Measurements from ENCODE around the gene CREG2.

The CREG2 gene

DNA sequence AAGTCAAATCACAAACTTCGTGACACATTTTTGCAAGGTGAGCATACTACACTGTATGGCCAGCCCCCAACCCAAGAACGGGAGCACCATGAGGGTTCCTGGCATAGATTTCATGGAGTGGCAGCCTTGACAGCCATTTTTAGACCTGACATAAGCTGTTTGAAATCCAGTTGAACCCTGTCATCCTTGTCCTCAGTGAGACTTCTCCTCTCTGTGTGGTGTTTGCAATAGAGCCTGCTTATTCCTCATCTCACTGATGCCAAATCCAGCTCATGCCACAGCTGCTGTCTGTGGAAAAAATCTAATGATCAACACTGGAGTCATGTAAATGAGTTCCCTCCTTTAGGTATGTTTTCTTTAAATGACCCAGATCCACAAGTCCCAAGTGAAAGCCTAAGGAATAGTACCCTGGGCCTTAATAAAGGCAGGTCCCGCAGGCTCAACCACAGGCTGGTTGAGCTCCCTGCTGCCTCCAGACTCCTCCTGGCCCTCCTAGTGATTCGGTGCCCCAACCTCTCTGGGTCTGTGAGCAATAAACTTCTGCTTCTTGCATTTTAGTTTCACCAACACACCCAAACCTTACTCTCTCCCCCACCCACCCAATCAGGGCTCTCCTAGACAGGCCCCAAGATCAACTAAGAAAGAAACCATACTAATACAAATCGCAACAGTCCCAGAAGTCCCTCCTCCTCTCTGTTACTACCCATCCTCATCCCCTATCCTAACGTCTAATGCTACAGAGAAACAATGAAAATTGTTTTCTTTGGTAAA, 8.4 kb upstream of the CREG2 start:
- no peak overlapping the region for H3K4me3 ChIP-seq (ENCODE audit: low read depth, low read length)
- TF ChIP-seq POLR2A (IDR thresholded peaks at IDR 0.05; ENCODE audit: extremely low read depth, insufficient read length): no peak
- no peak for TF ChIP-seq MYC (IDR thresholded peaks at IDR 0.05; ENCODE audit: low read depth, low read length)
- TF ChIP-seq, protein P1, sequence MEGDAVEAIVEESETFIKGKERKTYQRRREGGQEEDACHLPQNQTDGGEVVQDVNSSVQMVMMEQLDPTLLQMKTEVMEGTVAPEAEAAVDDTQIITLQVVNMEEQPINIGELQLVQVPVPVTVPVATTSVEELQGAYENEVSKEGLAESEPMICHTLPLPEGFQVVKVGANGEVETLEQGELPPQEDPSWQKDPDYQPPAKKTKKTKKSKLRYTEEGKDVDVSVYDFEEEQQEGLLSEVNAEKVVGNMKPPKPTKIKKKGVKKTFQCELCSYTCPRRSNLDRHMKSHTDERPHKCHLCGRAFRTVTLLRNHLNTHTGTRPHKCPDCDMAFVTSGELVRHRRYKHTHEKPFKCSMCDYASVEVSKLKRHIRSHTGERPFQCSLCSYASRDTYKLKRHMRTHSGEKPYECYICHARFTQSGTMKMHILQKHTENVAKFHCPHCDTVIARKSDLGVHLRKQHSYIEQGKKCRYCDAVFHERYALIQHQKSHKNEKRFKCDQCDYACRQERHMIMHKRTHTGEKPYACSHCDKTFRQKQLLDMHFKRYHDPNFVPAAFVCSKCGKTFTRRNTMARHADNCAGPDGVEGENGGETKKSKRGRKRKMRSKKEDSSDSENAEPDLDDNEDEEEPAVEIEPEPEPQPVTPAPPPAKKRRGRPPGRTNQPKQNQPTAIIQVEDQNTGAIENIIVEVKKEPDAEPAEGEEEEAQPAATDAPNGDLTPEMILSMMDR (IDR thresholded peaks at IDR 0.05; ENCODE audit: low read depth, low read length): no peak
- TF ChIP-seq, protein P2, sequence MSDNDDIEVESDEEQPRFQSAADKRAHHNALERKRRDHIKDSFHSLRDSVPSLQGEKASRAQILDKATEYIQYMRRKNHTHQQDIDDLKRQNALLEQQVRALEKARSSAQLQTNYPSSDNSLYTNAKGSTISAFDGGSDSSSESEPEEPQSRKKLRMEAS (IDR thresholded peaks at IDR 0.05; ENCODE audit: low read depth, low read length): no peak
- no peak for DNase-seq (ENCODE audit: low read depth)

DNA sequence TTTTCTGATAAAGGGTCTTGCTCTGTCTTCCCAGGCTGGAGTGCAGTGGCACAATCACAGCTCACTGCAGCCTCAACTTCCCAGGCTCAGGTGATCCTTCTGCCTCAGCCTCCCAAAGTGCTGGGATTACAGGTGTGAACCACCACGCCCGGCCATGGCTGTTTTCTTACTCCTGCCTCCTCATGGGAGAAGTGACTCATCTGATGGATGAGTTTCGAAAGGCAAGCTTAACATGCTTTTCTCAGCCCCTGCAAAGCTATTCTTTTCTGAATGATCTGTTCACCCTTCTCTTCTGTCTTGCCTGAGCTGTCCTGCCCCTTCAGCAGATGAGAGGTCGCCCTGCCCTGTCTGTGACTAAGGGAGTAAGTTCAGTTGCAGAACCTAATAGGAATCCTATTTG, 929 bp upstream of the CREG2 start:
- no peak overlapping the region for H3K4me3 ChIP-seq (ENCODE audit: low read depth, low read length)
- peak; percentile 57 for DNase-seq (ENCODE audit: low read depth)
- TF ChIP-seq, protein P2 (IDR thresholded peaks at IDR 0.05; ENCODE audit: low read depth, low read length): no peak
- TF ChIP-seq MYC (IDR thresholded peaks at IDR 0.05; ENCODE audit: low read depth, low read length) (no peak), POLR2A (IDR thresholded peaks at IDR 0.05; ENCODE audit: extremely low read depth, insufficient read length) (no peak)
- TF ChIP-seq, protein P1 (IDR thresholded peaks at IDR 0.05; ENCODE audit: low read depth, low read length): no peak

DNA sequence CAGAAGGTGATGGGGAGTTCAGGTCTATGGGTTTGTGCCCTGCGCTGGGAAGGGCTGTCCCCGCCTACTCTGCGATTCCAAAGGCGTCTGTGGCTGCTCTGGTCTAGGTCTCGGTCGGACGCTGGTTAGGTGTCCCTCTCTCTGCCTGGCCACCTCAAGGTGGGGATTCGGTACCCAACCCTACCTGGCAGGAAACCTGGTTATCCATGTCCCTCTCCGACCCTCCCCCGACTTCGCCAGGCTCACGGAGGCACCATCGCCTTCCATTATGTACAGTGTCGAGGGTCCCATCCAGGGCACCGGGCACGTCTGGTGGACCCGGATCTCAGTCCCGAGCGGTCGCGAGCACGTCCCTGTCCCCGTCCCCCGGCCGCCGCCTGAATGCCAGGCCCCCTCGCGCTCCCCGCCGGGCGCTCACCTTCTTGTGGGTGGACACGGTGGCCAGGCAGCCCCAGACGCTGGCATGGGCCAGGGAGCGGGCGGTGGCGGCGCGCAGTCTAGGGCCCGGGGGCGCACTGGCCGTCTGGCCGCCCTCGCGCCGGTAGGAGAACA, 628 bp downstream of the CREG2 start:
- TF ChIP-seq, protein P1 (IDR thresholded peaks at IDR 0.05; ENCODE audit: low read depth, low read length): no peak
- no peak for TF ChIP-seq MYC (IDR thresholded peaks at IDR 0.05; ENCODE audit: low read depth, low read length)
- H3K4me3 ChIP-seq (ENCODE audit: low read depth, low read length): no peak overlapping the region
- no peak for DNase-seq (ENCODE audit: low read depth)

DNA sequence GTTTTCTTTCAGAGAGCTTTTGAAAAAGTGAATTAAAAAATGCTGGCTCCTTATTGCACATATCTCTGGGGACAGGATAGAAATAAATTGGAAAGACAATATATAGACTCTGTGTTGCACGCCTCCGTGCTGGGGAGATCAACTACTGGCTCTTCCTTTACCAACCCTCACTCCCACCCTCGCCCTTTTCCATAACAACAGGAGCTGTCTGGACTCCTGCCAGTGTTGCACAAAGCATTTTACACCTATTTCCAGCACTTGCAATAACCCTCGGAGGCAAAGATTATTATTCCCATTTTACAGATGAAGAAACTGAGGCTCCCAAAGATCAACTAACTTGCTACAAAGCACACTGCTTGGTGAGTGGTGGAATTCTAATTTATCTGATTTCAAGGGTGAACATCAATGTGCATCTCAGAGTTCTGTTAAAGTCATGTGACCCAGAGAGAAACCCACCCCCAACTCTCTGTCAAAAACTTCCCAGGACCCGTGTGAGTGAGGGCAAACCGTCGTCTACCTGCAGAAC, 4.2 kb downstream of the CREG2 start:
- DNase-seq (ENCODE audit: low read depth): no peak
- no peak overlapping the region for H3K4me3 ChIP-seq (ENCODE audit: low read depth, low read length)
- TF ChIP-seq MYC (IDR thresholded peaks at IDR 0.05; ENCODE audit: low read depth, low read length) (no peak), POLR2A (IDR thresholded peaks at IDR 0.05; ENCODE audit: extremely low read depth, insufficient read length) (no peak)
- TF ChIP-seq, protein P1 (IDR thresholded peaks at IDR 0.05; ENCODE audit: low read depth, low read length): no peak
- TF ChIP-seq, protein P2 (IDR thresholded peaks at IDR 0.05; ENCODE audit: low read depth, low read length): no peak

DNA sequence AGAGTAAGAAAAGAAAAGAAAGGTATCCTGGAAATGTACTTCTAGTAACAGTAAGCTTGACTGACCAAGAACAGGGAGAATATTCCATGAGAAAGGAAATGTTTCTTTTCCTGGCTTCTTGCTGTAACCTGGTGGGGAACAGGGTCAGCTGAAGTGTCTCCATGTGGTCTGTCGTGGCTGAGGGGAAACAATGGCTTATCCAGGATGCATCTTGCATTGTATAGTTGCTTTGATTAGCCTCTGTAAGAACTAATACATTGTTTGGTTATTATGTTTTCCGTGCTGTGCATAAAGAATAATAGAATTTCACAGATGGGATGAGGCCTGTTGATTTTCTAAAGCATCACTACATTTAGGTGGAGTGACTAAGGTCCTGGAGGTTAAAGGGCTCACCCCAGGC, 4.9 kb downstream of the CREG2 start:
- DNase-seq (ENCODE audit: low read depth): no peak
- no peak overlapping the region for H3K4me3 ChIP-seq (ENCODE audit: low read depth, low read length)
- TF ChIP-seq, protein P2 (IDR thresholded peaks at IDR 0.05; ENCODE audit: low read depth, low read length): no peak

DNA sequence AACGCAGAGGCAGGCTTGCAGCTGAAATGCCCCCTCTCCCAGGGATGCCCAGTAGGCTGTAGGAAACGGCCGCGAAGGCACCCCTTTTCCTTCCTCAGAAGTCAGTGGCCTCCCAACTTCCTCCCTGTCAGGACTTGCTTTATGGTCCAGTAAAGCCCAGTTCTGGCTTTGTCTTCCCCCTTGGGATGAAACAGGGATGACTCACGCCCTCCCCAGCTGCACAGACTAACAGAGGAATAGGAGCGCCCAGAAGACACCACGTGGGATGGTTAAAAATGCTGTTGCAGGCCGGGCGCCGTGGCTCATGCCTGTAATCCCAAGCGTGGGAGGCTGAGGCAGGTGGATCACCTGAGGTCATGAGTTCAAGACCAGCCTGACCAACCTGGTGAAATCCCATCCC, 6.9 kb downstream of the CREG2 start:
- peak; percentile 89 for DNase-seq (ENCODE audit: low read depth)
- no peak overlapping the region for H3K4me3 ChIP-seq (ENCODE audit: low read depth, low read length)
- TF ChIP-seq, protein P1 (IDR thresholded peaks at IDR 0.05; ENCODE audit: low read depth, low read length): no peak
- TF ChIP-seq, protein P2 (IDR thresholded peaks at IDR 0.05; ENCODE audit: low read depth, low read length): peak; percentile 67
- no peak for TF ChIP-seq POLR2A (IDR thresholded peaks at IDR 0.05; ENCODE audit: extremely low read depth, insufficient read length)
- peak; percentile 40 for TF ChIP-seq MYC (IDR thresholded peaks at IDR 0.05; ENCODE audit: low read depth, low read length)

Measured in NB4 (cell line).